Neural progenitor cell (in vitro differentiated cells): Measurements from ENCODE around the gene SCCPDH.

Experiments used
- CTCF ChIP-seq: fragments of 200-600 bp; sonication (generic); IDR thresholded peaks from 2 replicates; pipeline ENCODE4 v1.5.1; 2017; ENCODE audit warnings: antibody characterized with exemption, mild to moderate bottlenecking
- EZH2 ChIP-seq: fragments of 200-600 bp; sonication (generic); IDR thresholded peaks from 2 replicates; pipeline ENCODE4 v1.6.1; 2017; ENCODE audit warnings: antibody characterized with exemption, mild to moderate bottlenecking, moderate library complexity
- EZH2phosphoT487 ChIP-seq: fragments of 200-600 bp; sonication (generic); IDR thresholded peaks from 2 replicates; pipeline ENCODE4 v1.6.1; 2017; ENCODE audit warnings: antibody characterized with exemption

- no peak for TF ChIP-seq CTCF
- no peak for TF ChIP-seq EZH2
- no peak for TF ChIP-seq EZH2phosphoT487
These were observed 69.2 kb downstream of the SCCPDH start for GRCh38 chr1:246793356-246793896.
